HG02970 (cell line): Measurements from ENCODE around the gene UBN1.

Source experiments
- ATAC-seq: cut with Tn5 transposase; IDR thresholded peaks from one replicate; pipeline ENCODE4 v1.9.1; 2021; ENCODE audit warnings: mild to moderate bottlenecking, moderate library complexity, moderate number of reproducible peaks; ENCODE audit not compliant: unreplicated experiment, low FRiP score

UBN1 gene

GRCh38 chr16:4846901-4847773, at the start of gene UBN1, which contains the start of gene GLYR1:
Gene UBN1 (plus strand): TSS chr16:4847481. CDS start chr16:4852918, 5,437 bp downstream.
Gene GLYR1 (minus strand): TSS chr16:4847288. CDS start chr16:4847265, 23 bp downstream.
- peak; percentile 89 for ATAC-seq

- no peak for ATAC-seq
These were observed 49.5 kb upstream of the UBN1 start for GRCh38 chr16:4797805-4798252.

- ATAC-seq = no peak
These were observed 48.8 kb upstream of the UBN1 start for GRCh38 chr16:4798456-4798855.

GRCh38 chr16:4799171-4799855, 48.0 kb upstream of the UBN1 start:
- no peak for ATAC-seq

- no peak for ATAC-seq
These were observed 46.8 kb upstream of the UBN1 start for GRCh38 chr16:4800290-4801041.

- ATAC-seq = no peak
These were observed 46.0 kb upstream of the UBN1 start for GRCh38 chr16:4801051-4801961.

GRCh38 chr16:4801962-4802658, 45.2 kb upstream of the UBN1 start, which contains the start of gene ROGDI:
Gene ROGDI (minus strand): TSS chr16:4802633. CDS start chr16:4802571, 62 bp downstream.
- ATAC-seq = peak; percentile 41

GRCh38 chr16:4802659-4803287, 44.5 kb upstream of the UBN1 start:
- peak; percentile 86 for ATAC-seq

GRCh38 chr16:4803401-4803844, 43.9 kb upstream of the UBN1 start:
- ATAC-seq = no peak

- ATAC-seq = no peak
These were observed 43.2 kb upstream of the UBN1 start for GRCh38 chr16:4803898-4804762.

- ATAC-seq = no peak
These were observed 42.0 kb upstream of the UBN1 start for GRCh38 chr16:4805231-4805630.

- no peak for ATAC-seq
These were observed 41.0 kb upstream of the UBN1 start for GRCh38 chr16:4806280-4806679.

- ATAC-seq = no peak
These were observed 36.0 kb upstream of the UBN1 start for GRCh38 chr16:4811242-4811641.

GRCh38 chr16:4811773-4812172, 35.5 kb upstream of the UBN1 start:
- no peak for ATAC-seq

- ATAC-seq = no peak
These were observed 33.9 kb upstream of the UBN1 start for GRCh38 chr16:4813251-4814003.

- ATAC-seq = no peak
These were observed 33.2 kb upstream of the UBN1 start for GRCh38 chr16:4814046-4814445.
